Motor neuron (in vitro differentiated cells): ENCODE data around the gene PACS2. TPM values are rescaled to one million over a fixed set of nuclear protein-coding genes. Genes with fewer than 3 reads are reported as not detected.
"Not testable (repeated sequence)": the region's sequence is repeated elsewhere in the genome, so short reads cannot be mapped to it uniquely, and the experiment has no call there.

ENCODE experiments used
- ATAC-seq, 8 experiments: fragments of 200-7000 bp; cut with Tn5 transposase; replicated peaks in 6 of 8; 2 replicates each; pipeline ENCODE4 v1.8.0; 2021; ENCODE audit warnings: mild to moderate bottlenecking in 8 of 8, moderate library complexity in 8 of 8
- H3K27ac ChIP-seq, 2 donors: fragments of 250-450 bp; sonication (Bioruptor Pico); 2 replicates each; pipeline ENCODE4 v1.9.0; 2021; ENCODE audit warnings: antibody characterized with exemption in 2 of 2, mild to moderate bottlenecking in 2 of 2, moderate library complexity in 1 of 2
- H3K4me1 ChIP-seq, 2 donors: fragments of 250-450 bp; sonication (Bioruptor Pico); replicated peaks in 1 of 2; 2 replicates each; pipeline ENCODE4 v1.6.1; 2021; ENCODE audit warnings: antibody characterized with exemption in 2 of 2, mild to moderate bottlenecking in 2 of 2, moderate library complexity in 1 of 2
- H3K4me3 ChIP-seq, 5 donors: fragments of 250-450 bp; sonication (Bioruptor Pico); 2 replicates each; pipeline ENCODE4 v1.9.0; 2021; ENCODE audit warnings: antibody characterized with exemption in 5 of 5, mild to moderate bottlenecking in 5 of 5, moderate library complexity in 4 of 5
- WGBS, 10 experiments: fragments of 450-650 bp; shearing (Covaris generic); methylation state at CpG; one replicate each; pipeline ENCODE4 v1.0.0; 2022; 5-methylcytosine and 5-hydroxymethylcytosine counted together
- in situ Hi-C, 9 experiments: fragments of 400-800 bp; cut with MboI; loops; one replicate each; pipeline ENCODE4 v1.15.0; 2021; ENCODE audit warnings: low sequenced_read_pairs in 9 of 9, low pct_unique_long_range_greater_than_20kb in 2 of 9; ENCODE audit not compliant: unreplicated experiment in 9 of 9
- total RNA-seq, 8 experiments: library from RNA; unstranded; fragments of 300-600 nt; gene quantifications; 2 replicates each; pipeline versions ENCODE4 v1.2.3 to v1.2.4, GENCODE V29; 2022

The PACS2 gene
- total RNA-seq, 8 experiments from 2014 or later = 18.0 to 66.1 (median 49.7) TPM

DNA sequence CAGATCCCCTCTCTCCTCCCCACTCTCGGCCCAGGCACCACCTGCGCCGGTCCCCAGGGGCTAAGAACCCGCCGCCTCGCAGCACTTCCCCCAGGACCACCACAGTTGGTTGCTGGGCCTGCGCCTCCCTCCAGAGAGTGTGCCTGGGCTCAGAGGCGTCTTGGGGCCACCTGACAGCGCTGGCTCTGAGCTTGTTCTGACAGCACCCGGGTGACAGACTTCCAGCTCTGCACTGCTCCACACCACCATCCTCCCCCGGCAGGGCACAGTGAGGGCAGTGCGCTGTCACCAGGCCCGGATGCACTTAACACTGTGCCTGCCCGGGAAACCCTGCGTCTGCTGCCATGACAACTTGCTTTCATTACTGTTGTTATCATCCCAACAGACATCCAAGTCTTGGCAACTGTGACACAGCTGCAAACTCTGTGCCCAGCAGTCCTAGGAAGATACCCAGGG is 20.4 kb upstream of the PACS2 start:
- Histone ChIP-seq H3K27ac (no peak overlapping the region), H3K4me3 (no peak overlapping the region), H3K4me1 (peaks cover 1 to 12% of the 10 kb centered on the region in 2 donors)
- WGBS, 10 experiments = 30 to 73% methylated on average over 4 to 5 of the region's 15 CpGs; no CpG with 5 or more reads in 8 of the 10 experiments
- peak; percentile 44 to 99 (median 90) for ATAC-seq
- in situ Hi-C loops = no loop called here

DNA sequence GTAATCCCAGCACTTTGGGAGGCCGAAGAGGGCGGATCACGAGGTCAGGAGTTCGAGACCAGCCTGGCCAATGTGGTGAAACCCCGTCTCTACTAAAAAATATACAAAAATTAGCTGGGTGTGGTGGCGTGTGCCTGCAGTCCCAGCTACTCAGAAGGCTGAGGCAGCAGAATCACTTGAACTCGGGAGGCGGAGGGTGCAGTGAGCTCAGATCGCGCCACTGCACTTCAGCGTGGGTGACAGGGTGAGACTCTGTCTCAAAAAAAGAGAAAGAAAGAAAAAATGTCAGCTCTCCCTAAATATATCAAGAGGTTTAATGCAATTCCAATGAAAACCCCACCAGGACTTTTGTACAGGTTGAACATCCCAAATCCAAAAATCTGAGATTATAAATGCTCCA is 17.2 kb upstream of the PACS2 start:
- H3K27ac ChIP-seq, ATAC-seq, H3K4me3 ChIP-seq, in situ Hi-C loops: not testable (repeated sequence)
- H3K4me1 ChIP-seq = peaks cover 6 to 12% of the 10 kb centered on the region in 2 donors
- WGBS, 10 experiments = 87 to 100% (median 98%) methylated on average over 2 to 11 of the region's 11 CpGs; no CpG with 5 or more reads in 2 of the 10 experiments

- ATAC-seq = peak in 4 of 8 experiments; percentile 2 to 20 (median 7)
- 0 to 100% (median 37%) methylated on average over 1 to 7 of the region's 54 CpGs; no CpG with 5 or more reads in 2 of the 10 experiments for WGBS, 10 experiments
- in situ Hi-C loops = no loop called here
These were observed 14.7 kb upstream of the PACS2 start for GRCh38 chr14:105299654-105300541.

DNA sequence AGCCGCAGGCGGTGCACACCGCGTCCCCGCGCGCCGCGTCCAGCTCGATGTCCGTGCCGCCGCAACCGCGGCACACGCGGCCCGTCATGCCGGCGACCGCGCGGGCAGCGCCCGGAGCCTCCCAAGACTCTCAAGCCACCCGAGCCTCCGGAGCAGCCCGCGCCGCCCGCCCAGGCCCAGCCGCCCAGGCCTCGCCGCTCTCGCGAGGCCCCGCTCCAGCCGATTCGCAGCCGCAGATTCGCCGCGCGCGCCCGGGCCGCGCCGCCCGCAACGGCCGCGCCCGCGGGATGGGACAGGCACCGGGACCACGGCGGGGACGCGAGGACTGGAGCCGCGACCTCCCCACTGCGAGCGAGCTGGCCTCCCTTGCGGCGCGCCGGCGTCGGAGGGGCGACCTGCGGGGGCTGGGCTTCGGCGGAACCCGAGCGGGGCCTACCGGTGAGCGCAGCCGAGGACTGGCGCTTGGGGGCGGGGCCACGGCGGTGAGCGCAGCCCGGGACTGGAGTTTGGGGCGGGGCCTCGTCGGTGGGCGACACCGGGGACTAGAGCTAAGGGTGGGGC is 13.9 kb upstream of the PACS2 start, which contains the start of gene BRF1:
Gene BRF1 (minus strand): TSS at position 460 of the 561 bp plus-strand sequence. CDS start 372 bp downstream, at position 88.
- in situ Hi-C loops = no loop called here
- Histone ChIP-seq H3K4me1 (peaks cover 2 to 6% of the 10 kb centered on the region in 2 donors), H3K27ac (peak within 1 kb of the TSS; percentile 92 to 95), H3K4me3 (peak within 1 kb of the TSS; percentile 63 to 93 (median 90))
- 0% methylated on average over 4 of the region's 90 CpGs; no CpG with 5 or more reads in 8 of the 10 experiments for WGBS, 10 experiments
- peak; percentile 85 to 90 (median 87) for ATAC-seq

More at GRCh38 chr14:105299654-105300541, 14.7 kb upstream of the PACS2 start:
- peaks cover 2 to 6% of the 10 kb centered on the region in 2 donors for H3K4me1 ChIP-seq
- peak overlapping the region; percentile 92 to 95 for H3K27ac ChIP-seq
- H3K4me3 ChIP-seq = peak overlapping the region; percentile 63 to 93 (median 90)

GRCh38 chr14:105301103-105301914 is 13.2 kb upstream of the PACS2 start:
- peak; percentile 71 to 89 (median 86) for ATAC-seq
- peak overlapping the region; percentile 63 to 93 (median 90) for H3K4me3 ChIP-seq
- H3K27ac ChIP-seq = peak overlapping the region; percentile 92 to 95
- 0 to 80% (median 13%) methylated on average over 2 to 5 of the region's 65 CpGs; no CpG with 5 or more reads in 4 of the 10 experiments for WGBS, 10 experiments
- in situ Hi-C loops = no loop called here
- peaks cover 2 to 6% of the 10 kb centered on the region in 2 donors for H3K4me1 ChIP-seq

DNA sequence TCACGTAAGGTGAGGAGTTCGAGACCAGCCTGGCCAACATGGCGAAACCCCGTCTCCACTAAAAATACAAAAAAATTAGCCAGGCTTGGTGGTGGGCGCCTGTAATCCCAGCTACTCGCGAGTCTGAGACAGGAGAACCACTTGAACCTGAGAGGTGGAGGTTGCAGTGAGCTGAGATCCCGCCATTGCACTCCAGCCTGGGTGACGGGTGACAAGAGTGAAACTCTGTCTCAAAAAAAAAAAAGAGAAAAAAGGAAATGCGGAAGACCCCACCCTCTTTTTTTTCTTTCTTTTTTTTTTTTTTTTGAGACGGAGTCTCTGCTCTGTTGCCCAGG is 12.7 kb upstream of the PACS2 start:
- H3K4me3 ChIP-seq = peak overlapping the region; percentile 63 to 93 (median 90)
- H3K4me1 ChIP-seq, ATAC-seq, in situ Hi-C loops, H3K27ac ChIP-seq: not testable (repeated sequence)
- WGBS, 10 experiments = 57 to 84% (median 69%) methylated on average over 2 to 7 of the region's 11 CpGs; no CpG with 5 or more reads in 4 of the 10 experiments

DNA sequence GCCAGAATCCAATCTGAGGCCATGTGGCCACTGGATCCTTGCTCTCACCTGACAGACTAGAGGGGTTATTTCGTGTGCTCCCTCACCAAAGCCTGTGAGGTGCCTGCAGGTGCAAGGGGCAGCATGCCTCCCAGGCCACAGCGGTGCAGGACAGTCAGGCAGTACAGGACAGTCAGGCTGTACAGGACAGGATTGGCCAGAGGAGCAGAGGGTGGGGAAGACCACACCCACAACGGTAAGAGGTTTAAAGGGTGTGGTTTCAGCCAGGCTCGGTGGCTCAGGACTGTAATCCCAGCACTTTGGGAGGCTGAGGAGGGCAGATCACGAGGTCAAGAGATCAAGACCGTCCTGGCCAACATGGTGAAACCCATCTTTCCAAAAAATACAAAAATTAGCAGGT is 10.6 kb upstream of the PACS2 start:
- Histone ChIP-seq H3K4me3 (no peak overlapping the region), H3K4me1 (peaks cover 2 to 6% of the 10 kb centered on the region in 2 donors), H3K27ac (no peak overlapping the region)
- 33 to 73% (median 54%) methylated on average over 1 to 4 of the region's 6 CpGs; no CpG with 5 or more reads in 4 of the 10 experiments for WGBS, 10 experiments
- in situ Hi-C loops = no loop called here
- ATAC-seq = no peak

DNA sequence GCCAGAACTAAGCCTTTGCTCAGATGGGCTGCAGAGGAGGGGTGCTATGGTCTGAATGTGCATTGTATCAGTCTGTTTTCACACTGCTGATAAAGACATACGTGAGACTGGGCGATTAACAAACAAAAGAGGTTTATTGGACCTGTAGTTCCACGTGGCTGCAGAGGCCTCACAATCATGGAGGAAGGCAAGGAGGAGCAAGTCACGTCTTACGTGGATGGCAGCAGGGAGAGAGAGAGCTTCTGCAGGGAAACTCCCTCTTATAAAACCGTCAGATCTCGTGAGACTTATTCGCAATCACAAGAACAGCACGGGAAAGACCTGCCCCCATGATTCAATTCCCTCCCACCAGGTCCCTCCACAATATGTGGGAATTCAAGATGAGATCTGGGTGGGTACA is 10.0 kb upstream of the PACS2 start:
- ATAC-seq = no peak
- WGBS, 10 experiments = 54 to 100% (median 80%) methylated on average over 1 to 5 of the region's 9 CpGs; no CpG with 5 or more reads in 2 of the 10 experiments
- Histone ChIP-seq H3K4me3 (no peak overlapping the region), H3K4me1 (peaks cover 0 to 1% of the 10 kb centered on the region in 2 donors), H3K27ac (no peak overlapping the region)
- in situ Hi-C loops = no loop called here

DNA sequence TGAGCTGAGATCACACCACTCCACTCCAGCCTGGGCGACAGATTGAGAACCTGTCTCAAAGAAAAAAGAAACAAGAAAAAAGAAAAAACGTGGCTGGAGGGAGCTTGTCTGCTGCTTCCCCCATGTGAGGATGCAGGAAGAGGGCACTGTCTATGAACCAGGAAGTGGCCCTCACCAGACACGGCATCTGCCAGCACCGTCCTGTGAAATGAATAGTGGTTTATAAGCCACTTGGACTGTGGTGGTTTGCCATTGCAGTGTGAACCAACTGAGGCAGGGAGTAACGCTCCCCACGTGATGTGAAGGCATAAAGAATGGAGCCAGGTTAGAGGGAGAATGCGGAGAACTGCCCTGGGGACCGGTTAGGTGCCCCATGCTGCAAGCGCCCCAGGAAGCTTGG is 9.2 kb upstream of the PACS2 start:
- Histone ChIP-seq H3K4me1 (no peaks in the 10 kb centered on the region), H3K27ac (no peak overlapping the region), H3K4me3 (no peak overlapping the region)
- in situ Hi-C loops = no loop called here
- 20 to 85% (median 67%) methylated on average over 1 to 8 of the region's 9 CpGs; no CpG with 5 or more reads in 1 of the 10 experiments for WGBS, 10 experiments
- ATAC-seq = no peak

DNA sequence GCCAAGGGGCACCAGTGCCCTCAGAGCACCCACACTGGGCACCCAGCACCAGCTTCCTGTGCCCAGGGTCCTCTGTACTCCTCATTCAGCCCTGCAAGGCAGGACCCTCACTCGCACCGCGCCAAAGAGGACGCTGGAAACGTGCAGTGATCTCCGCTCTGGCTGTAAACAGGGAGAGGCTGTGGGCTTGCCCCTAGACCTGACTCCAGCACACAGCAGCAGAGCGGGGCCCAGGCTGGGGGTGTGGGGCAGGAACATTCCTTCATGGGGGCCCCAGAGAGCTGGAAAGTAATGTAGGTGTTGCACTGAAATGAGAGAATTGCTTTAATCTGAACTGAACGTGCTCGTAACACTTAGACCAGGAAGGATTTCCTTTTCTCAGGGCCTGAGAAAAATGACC is 8.8 kb upstream of the PACS2 start:
- H3K4me1 ChIP-seq = no peaks in the 10 kb centered on the region
- WGBS, 10 experiments = 77 to 96% (median 82%) methylated on average over 3 to 6 of the region's 9 CpGs; no CpG with 5 or more reads in 7 of the 10 experiments
- no peak overlapping the region for H3K4me3 ChIP-seq
- in situ Hi-C loops = no loop called here
- no peak for ATAC-seq
- H3K27ac ChIP-seq = no peak overlapping the region

- no peak overlapping the region for H3K4me3 ChIP-seq
- no peak for ATAC-seq
- in situ Hi-C loops = no loop called here
- no peak overlapping the region for H3K27ac ChIP-seq
- 40 to 72% (median 42%) methylated on average over 1 to 4 of the region's 4 CpGs; no CpG with 5 or more reads in 5 of the 10 experiments for WGBS, 10 experiments
- peaks cover 9 to 10% of the 10 kb centered on the region in 2 donors for H3K4me1 ChIP-seq
These were observed 7.4 kb upstream of the PACS2 start for GRCh38 chr14:105307052-105307727.

GRCh38 chr14:105309371-105309770 is 5.2 kb upstream of the PACS2 start:
- Histone ChIP-seq H3K27ac (no peak overlapping the region), H3K4me3 (no peak overlapping the region), H3K4me1 (peaks cover 17 to 24% of the 10 kb centered on the region in 2 donors)
- in situ Hi-C loops = no loop called here
- no peak for ATAC-seq
- 83 to 100% (median 87%) methylated on average over 2 to 6 of the region's 8 CpGs; no CpG with 5 or more reads in 6 of the 10 experiments for WGBS, 10 experiments
